ENCODE measurements around the gene LGR4.

DNA sequence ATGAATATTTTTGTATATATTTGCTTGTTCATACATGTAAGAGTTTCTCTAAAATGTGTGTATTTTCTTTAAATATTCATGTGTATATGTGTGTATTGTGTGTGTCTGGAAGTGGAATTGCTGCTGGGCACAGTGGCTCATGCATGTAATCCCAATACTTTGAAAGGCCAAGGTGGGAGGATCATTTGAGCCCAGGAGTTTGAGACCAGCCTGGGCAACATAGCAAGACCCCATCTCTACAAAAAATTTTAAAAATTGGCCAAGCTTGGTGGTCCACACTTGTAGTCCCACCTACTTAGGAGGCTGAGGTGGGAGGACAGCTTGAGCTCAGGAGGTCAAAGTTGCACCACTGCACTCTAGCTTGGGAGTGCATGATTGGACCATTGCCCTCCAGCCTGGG, 4.7 kb upstream of the LGR4 start:
- no peak for TF ChIP-seq EZH2 (IDR thresholded peaks at IDR 0.05; ENCODE audit: low read depth)
- TF ChIP-seq, protein P1, sequence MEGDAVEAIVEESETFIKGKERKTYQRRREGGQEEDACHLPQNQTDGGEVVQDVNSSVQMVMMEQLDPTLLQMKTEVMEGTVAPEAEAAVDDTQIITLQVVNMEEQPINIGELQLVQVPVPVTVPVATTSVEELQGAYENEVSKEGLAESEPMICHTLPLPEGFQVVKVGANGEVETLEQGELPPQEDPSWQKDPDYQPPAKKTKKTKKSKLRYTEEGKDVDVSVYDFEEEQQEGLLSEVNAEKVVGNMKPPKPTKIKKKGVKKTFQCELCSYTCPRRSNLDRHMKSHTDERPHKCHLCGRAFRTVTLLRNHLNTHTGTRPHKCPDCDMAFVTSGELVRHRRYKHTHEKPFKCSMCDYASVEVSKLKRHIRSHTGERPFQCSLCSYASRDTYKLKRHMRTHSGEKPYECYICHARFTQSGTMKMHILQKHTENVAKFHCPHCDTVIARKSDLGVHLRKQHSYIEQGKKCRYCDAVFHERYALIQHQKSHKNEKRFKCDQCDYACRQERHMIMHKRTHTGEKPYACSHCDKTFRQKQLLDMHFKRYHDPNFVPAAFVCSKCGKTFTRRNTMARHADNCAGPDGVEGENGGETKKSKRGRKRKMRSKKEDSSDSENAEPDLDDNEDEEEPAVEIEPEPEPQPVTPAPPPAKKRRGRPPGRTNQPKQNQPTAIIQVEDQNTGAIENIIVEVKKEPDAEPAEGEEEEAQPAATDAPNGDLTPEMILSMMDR (conservative IDR thresholded peaks at IDR 0.05), result no peak

Data from PC-9 (cell line).